Stimulated activated CD4-positive, alpha-beta T cell treated with anti-CD3 and anti-CD28 coated beads, Interleukin-12 subunit alpha, Interleukin-12 subunit beta, amount 100 ng/mL, for 4 hours (primary cell): ENCODE data around the gene TMEM109.
"Not testable (repeated sequence)": the region's sequence is repeated elsewhere in the genome, so short reads cannot be mapped to it uniquely, and the experiment has no call there.

ENCODE experiments used
- DNase-seq: peaks from one replicate; pipeline ENCODE4 v3.0.0-alpha.2; 2020

TMEM109 gene

GRCh38 chr11:60879104-60879503 lies 34.9 kb upstream of the TMEM109 start:
- DNase-seq = no peak

GRCh38 chr11:60879971-60880588 lies 33.9 kb upstream of the TMEM109 start:
- DNase-seq = no peak

GRCh38 chr11:60880643-60881282 lies 33.2 kb upstream of the TMEM109 start:
- DNase-seq = no peak

- DNase-seq = no peak
Observed at GRCh38 chr11:60887556-60887955, 26.4 kb upstream of the TMEM109 start.

- no peak for DNase-seq
Observed at GRCh38 chr11:60889869-60890311, 24.1 kb upstream of the TMEM109 start.

GRCh38 chr11:60890696-60891095 lies 23.3 kb upstream of the TMEM109 start:
- DNase-seq = no peak

- DNase-seq = no peak
Observed at GRCh38 chr11:60891103-60891741, 22.7 kb upstream of the TMEM109 start.

- DNase-seq = no peak
Observed at GRCh38 chr11:60895687-60896086, 18.3 kb upstream of the TMEM109 start.

GRCh38 chr11:60897496-60897895 lies 16.5 kb upstream of the TMEM109 start:
- no peak for DNase-seq

- DNase-seq = no peak
Observed at GRCh38 chr11:60899046-60899936, 14.7 kb upstream of the TMEM109 start.

GRCh38 chr11:60899977-60900376 lies 14.0 kb upstream of the TMEM109 start:
- no peak for DNase-seq

- no peak for DNase-seq
Observed at GRCh38 chr11:60900673-60901404, 13.1 kb upstream of the TMEM109 start.

GRCh38 chr11:60902625-60903024 lies 11.3 kb upstream of the TMEM109 start:
- DNase-seq = no peak

GRCh38 chr11:60905047-60905446 lies 8.9 kb upstream of the TMEM109 start:
- DNase-seq = no peak

GRCh38 chr11:60905551-60906113 lies 8.3 kb upstream of the TMEM109 start:
- DNase-seq = no peak

GRCh38 chr11:60906132-60906972 lies 7.6 kb upstream of the TMEM109 start, which contains the start of gene PRPF19:
Gene PRPF19 (minus strand): TSS chr11:60906585. CDS start chr11:60906382, 203 bp downstream.
- DNase-seq = peak; percentile 98

GRCh38 chr11:60908803-60909202 lies 5.2 kb upstream of the TMEM109 start:
- DNase-seq = no peak

GRCh38 chr11:60909680-60910280 lies 4.2 kb upstream of the TMEM109 start:
- DNase-seq = not testable (repeated sequence)

- no peak for DNase-seq
Observed at GRCh38 chr11:60910281-60910687, 3.7 kb upstream of the TMEM109 start.

GRCh38 chr11:60910711-60911380 lies 3.1 kb upstream of the TMEM109 start:
- no peak for DNase-seq
